SU-DHL-6 (cell line): ENCODE data around the gene CARD10.

Experiments
- H2AFZ ChIP-seq: fragments of 200-600 bp; sonication (generic); 2 replicates; pipeline ENCODE4 v1.6.1; 2014; ENCODE audit warnings: low read depth, mild to moderate bottlenecking, moderate library complexity, mixed read lengths, antibody characterized with exemption, low read length; ENCODE audit not compliant: severe bottlenecking
- H3F3A ChIP-seq: fragments of 200-600 bp; shearing (Covaris generic); 2 replicates; pipeline ENCODE4 v1.6.0; 2016; ENCODE audit warnings: antibody characterized with exemption, mild to moderate bottlenecking; ENCODE audit not compliant: insufficient read depth
- H3K27ac ChIP-seq: fragments of 200-600 bp; sonication (generic); 2 replicates; pipeline ENCODE4 v1.5.1; 2016; ENCODE audit warnings: low read depth, mild to moderate bottlenecking, low read length, moderate library complexity, mixed read lengths
- H3K27me3 ChIP-seq: fragments of 200-600 bp; sonication (generic), shearing (Covaris generic); 2 replicates; pipeline ENCODE4 v1.6.0; 2014; ENCODE audit warnings: mild to moderate bottlenecking, low read length
- H3K36me3 ChIP-seq: fragments of 200-600 bp; sonication (generic); 2 replicates; pipeline ENCODE4 v1.6.1; 2014; ENCODE audit warnings: mild to moderate bottlenecking, low read length, mixed read lengths
- H3K4me2 ChIP-seq: fragments of 300-600, 200-600 bp; shearing (Covaris generic), sonication (generic); 2 replicates; pipeline ENCODE4 v1.6.0; 2014; ENCODE audit warnings: low read length, low read depth, mild to moderate bottlenecking; ENCODE audit not compliant: poor library complexity, severe bottlenecking
- H3K4me3 ChIP-seq: fragments of 200-600 bp; sonication (generic); 2 replicates; pipeline ENCODE4 v1.5.1; 2014; ENCODE audit warnings: antibody characterized with exemption, low read length, mild to moderate bottlenecking, mixed read lengths; ENCODE audit not compliant: insufficient read depth, poor library complexity, severe bottlenecking
- H3K79me2 ChIP-seq: fragments of 200-600 bp; sonication (generic); 2 replicates; pipeline ENCODE4 v1.6.1; 2014; ENCODE audit warnings: mild to moderate bottlenecking, low read length, moderate library complexity; ENCODE audit not compliant: insufficient read depth
- H3K9ac ChIP-seq: fragments of 200-600 bp; sonication (generic); 2 replicates; pipeline ENCODE4 v1.7.0; 2014; ENCODE audit warnings: mild to moderate bottlenecking, low read length
- H3K9me2 ChIP-seq: fragments of 200-600 bp; sonication (generic); replicated peaks from 2 replicates; pipeline ENCODE4 v1.6.1; 2014; ENCODE audit warnings: low read length; ENCODE audit not compliant: insufficient read depth
- H3K9me3 ChIP-seq: fragments of 200-600 bp; sonication (generic); 2 replicates; pipeline ENCODE4 v1.6.1; 2014; ENCODE audit warnings: low read length, mixed read lengths; ENCODE audit not compliant: insufficient read depth
- H4K20me1 ChIP-seq: fragments of 200-600 bp; sonication (generic); 2 replicates; pipeline ENCODE4 v1.6.1; 2014; ENCODE audit warnings: low read depth, mild to moderate bottlenecking, antibody characterized with exemption, low read length, moderate library complexity, mixed read lengths
- CTCF ChIP-seq: fragments of 200-600 bp; sonication (generic); IDR thresholded peaks from one replicate; pipeline ENCODE4 v1.5.1; 2017; ENCODE audit warnings: antibody characterized with exemption, mild to moderate bottlenecking, low read length, moderate library complexity; ENCODE audit not compliant: insufficient read depth, poor library complexity, severe bottlenecking
- EZH2phosphoT487 ChIP-seq: fragments of 200-600 bp; sonication (generic), shearing (Covaris generic); conservative IDR thresholded peaks from 2 replicates; pipeline ENCODE4 v1.6.1; 2018; ENCODE audit warnings: mild to moderate bottlenecking, antibody characterized with exemption, low read length, moderate library complexity, mixed read lengths

Gene CARD10

DNA sequence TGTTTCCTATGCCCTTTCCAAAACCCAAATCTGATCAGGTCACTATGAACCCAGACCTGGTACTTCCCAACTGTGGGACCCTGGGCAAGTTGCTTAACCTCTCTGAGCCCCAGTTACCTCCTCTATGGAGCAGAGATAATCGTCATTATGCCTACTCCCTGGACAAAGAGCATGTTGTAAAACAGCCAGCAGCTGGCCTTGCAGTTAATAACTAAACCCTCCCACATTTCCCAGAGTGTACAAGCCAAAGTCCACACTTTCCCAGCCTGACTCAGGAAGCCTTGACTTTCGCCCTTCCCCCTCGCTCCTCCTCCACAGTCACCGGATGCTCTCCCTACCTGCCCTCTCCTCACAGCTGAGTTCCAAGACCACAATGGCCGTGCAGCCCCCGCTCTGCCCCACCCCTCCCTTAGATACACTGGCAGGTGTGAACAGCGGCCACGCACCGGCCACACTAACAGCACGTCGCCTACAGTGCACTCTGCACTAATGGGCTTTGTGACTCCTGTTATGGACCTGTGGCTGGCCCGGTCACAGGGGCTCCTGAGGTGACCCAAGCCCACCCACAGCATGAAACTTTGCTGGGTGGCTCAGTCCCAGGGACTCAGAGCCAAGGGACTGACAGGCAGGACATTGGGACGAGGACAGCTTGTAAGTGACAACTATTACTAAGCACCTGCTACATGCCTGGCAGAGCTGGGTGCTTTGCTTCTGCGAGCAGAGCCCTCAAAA lies 17.4 kb downstream of the CARD10 start:
- Histone ChIP-seq H3K79me2 (no peaks in the 10 kb centered on the region), H4K20me1 (no peaks in the 10 kb centered on the region), H3K9me3 (no peaks in the 10 kb centered on the region), H3K9me2 (no peaks in the 10 kb centered on the region), H3K27ac (no peak overlapping the region), H3K4me2 (no peak overlapping the region), H3K9ac (no peak overlapping the region), H3F3A (no peaks in the 10 kb centered on the region), H3K4me3 (no peak overlapping the region), H3K27me3 (no peaks in the 10 kb centered on the region), H3K36me3 (no peaks in the 10 kb centered on the region), H2AFZ (no peak overlapping the region)
- TF ChIP-seq CTCF: no peak
- no peak for TF ChIP-seq EZH2phosphoT487

- Histone ChIP-seq H3K4me2 (no peak overlapping the region), H3K4me3 (no peak overlapping the region), H3K27ac (no peak overlapping the region), H3K79me2 (no peaks in the 10 kb centered on the region), H3K9me2 (no peaks in the 10 kb centered on the region), H3K9ac (no peak overlapping the region), H3K27me3 (no peaks in the 10 kb centered on the region), H4K20me1 (no peaks in the 10 kb centered on the region), H3K36me3 (no peaks in the 10 kb centered on the region), H3F3A (no peaks in the 10 kb centered on the region), H2AFZ (no peak overlapping the region), H3K9me3 (no peaks in the 10 kb centered on the region)
- no peak for TF ChIP-seq CTCF
- TF ChIP-seq EZH2phosphoT487: no peak
These were observed 18.2 kb downstream of the CARD10 start for GRCh38 chr22:37500745-37501609.

GRCh38 chr22:37499789-37500540 lies 19.2 kb downstream of the CARD10 start:
- Histone ChIP-seq H3K27ac (no peak overlapping the region), H3F3A (no peaks in the 10 kb centered on the region), H3K9me2 (no peaks in the 10 kb centered on the region), H3K79me2 (no peaks in the 10 kb centered on the region), H4K20me1 (no peaks in the 10 kb centered on the region), H2AFZ (no peak overlapping the region), H3K4me2 (no peak overlapping the region), H3K36me3 (no peaks in the 10 kb centered on the region), H3K4me3 (no peak overlapping the region), H3K9me3 (no peaks in the 10 kb centered on the region), H3K27me3 (no peaks in the 10 kb centered on the region), H3K9ac (no peak overlapping the region)
- TF ChIP-seq CTCF (no peak), EZH2phosphoT487 (no peak)
